Activated T-cell treated with anti-CD3 and anti-CD28 coated beads for 48 hours (primary cell): ENCODE results near the gene KIF16B.

Experiments used
- DNase-seq: peaks from one replicate; pipeline ENCODE4 v3.0.0-alpha.2; 2020; ENCODE audit warnings: low read depth

KIF16B gene

DNA sequence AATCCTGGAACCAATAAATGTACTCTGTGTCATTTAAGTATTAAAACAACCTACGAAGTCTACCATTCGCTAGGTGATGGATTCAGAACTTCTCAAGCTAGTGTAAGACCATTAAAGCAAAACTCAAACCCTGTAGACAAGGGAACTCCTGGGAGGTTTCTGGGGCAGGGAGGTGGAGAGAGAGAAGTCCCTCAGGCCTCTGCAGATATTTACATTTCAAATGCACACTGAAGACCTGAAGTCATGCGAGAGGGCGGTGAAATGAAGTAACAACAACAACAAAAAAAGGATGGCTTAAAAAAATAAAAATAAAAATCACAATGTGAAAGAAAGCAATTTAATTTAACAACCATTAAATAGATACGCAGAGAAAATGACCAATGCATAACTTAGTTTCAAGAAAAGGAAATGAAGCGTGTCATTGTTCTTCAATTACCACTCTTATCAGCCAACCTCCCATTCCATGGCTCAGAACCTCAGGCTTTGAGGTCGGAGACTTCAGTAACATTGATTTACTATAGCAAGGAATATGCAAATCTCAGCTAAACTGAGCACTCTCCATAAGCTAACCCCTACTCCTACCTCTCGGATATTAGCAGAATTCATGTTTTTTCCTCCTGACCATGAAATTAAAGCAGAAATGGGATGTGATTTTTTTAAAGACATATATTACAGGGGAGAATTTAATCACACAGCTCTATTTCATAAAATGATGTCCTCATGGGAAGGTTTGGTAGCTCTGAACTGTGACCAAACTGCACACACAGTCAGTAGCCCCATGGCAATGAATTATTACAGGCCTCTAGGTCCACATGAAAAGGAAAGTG lies 140.6 kb downstream of the KIF16B start:
- no peak for DNase-seq

DNA sequence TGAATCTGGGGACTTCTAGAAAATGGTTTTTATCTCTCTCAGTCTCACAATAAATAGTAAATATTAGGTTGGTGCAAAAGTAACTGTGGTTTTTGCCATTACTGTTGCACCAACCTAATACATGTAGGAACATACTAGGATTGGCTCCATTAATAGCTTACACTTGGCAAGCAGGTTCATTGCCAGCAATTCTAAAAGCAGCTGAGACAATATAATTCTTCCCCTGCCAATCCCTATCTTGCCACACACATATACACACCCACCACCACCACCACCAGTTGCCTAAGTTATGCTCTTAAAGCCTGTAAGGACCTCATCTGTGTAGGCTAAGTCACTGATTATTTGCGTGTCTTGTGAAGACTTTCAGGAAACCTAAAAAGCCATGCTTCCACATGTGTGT lies 145.1 kb downstream of the KIF16B start:
- DNase-seq = no peak

DNA sequence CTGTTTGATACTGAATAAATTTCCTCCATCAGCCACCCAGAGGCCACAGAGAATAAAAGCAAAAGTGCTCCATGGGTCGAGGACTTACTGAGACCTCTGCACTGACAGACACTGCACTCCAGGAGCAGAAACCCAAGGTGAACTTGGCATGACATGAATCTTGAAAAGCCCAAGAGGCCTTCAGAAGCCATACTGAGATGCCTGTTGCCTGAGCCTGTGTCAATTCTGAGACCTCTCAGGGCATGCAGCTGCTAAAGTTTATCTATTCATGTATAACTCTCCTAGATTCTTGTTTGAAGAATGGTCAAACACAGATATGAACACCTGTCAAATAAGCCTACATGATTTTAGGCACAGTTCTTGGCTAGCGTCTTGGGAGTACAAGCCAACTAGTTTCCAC lies 145.7 kb downstream of the KIF16B start:
- DNase-seq = no peak

DNA sequence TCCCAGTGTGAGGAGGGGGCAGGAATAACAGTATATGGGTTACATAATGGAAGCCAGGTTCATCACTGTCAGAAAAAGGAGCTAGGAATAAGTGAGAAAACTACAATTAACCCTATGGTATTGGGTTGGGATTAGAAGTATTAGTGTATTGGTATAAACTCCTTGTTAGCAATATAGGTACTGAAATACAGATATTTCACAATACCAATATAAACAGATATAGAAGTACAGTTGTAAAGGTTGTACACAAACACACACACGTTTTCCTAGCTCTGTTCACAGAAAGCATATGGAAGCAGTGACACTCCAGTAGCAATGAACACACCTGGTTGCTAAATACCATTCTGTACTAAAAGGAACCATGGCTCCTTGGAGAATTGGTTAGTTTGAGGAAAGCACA lies 148.5 kb downstream of the KIF16B start:
- DNase-seq = no peak

DNA sequence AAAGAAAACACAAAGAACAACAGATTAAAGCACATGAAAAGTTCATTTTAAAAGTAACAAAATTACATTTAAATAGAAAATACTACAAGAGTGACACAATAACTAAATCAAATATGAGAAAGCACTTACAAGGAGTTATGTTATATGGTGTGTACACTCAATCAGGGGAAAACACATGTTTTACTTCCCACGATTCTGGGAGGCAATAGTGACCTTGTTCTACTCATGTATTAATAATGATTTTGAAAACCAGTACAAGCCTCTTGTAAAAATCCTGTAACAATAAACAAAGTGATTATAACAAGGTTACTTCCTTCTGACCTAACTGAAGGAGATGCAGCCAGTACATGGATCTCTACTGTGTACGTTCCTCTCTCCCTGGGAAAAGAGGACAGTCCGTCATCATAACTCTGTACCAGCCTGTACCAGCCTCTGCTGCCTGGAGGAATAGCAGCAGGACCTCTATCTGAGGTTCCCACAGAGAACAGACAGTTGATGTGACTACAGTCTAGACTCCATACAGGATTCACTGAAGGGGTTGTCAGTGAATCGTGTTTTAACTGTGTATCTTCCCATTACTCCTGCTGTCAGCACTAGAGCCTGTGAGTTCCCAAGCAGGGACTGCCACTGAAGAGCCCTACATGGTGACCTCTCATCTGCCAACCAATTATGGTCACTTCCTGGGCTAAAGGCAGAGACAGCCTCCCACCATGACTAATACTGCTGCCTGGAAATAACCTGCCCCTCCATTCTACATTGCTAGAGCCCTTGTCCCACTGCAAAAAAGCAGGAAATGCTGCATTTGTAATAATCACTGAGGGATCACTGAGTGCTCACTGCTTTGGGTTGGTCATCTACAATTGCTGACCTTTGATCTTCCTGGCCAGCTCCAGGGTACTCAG lies 149.7 kb downstream of the KIF16B start:
- DNase-seq = no peak

DNA sequence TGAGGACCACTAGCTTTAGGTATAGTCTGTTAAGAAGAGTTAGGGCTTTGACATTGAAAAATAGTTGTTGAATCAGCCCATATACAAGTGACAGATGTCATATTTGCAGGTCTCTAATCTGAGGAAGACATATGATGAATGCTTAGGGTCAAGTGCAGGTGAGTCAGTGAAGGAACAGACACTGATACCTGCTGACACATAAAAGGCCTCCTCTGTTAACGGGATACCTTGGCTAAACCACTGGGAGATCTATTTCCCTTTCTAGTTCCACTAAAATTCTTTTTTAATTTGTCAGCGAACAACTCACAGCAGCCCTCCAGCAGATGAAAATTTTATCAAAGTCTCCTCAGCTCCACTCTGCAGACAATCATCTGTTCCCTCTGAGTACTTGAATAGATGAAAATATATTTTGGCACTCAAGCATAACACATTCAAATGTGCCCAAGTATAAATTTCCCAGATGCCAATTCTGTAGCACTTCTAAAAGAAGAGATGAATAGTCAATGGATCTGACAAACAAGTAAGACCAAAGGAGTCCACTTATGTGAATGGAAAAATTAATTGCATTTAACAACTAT lies 154.0 kb downstream of the KIF16B start:
- DNase-seq = no peak

DNA sequence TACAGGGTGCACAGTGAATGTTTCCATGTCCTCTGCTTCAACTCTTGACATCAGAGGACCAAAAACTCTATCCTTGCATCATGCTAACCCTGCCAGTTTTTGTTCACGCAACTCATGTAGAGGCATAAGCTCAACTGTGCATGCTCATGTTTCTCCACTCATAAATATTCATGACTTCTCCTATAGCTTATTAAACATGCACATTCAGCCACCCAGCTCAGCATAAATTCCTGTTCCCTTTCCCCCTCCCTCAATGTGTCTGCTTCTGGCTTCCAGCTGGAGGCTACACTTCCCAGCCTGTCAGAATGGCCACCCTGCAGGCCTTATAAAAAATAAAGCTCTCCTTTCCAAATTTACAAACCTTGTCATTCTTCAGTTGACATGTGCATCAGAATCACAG lies 154.6 kb downstream of the KIF16B start:
- DNase-seq = no peak

DNA sequence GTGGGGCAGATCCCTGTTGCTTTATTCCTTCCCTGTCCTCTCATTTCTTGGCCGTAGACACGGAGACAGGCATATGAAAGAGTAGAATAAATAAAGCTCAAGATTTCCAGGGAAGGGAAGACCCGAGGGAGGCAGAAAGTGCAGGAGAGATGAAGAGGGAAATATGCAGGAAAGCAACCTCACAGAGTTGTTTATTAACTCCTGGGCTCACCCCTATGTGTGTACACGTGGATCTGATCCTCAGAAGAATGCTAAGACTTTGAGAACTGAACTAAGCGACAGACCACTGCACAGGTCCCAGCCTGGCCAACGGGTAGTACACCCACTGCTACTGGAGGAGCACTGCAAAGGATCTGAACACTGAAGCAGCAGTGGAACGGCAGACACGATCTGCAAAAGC lies 156.2 kb downstream of the KIF16B start:
- no peak for DNase-seq

DNA sequence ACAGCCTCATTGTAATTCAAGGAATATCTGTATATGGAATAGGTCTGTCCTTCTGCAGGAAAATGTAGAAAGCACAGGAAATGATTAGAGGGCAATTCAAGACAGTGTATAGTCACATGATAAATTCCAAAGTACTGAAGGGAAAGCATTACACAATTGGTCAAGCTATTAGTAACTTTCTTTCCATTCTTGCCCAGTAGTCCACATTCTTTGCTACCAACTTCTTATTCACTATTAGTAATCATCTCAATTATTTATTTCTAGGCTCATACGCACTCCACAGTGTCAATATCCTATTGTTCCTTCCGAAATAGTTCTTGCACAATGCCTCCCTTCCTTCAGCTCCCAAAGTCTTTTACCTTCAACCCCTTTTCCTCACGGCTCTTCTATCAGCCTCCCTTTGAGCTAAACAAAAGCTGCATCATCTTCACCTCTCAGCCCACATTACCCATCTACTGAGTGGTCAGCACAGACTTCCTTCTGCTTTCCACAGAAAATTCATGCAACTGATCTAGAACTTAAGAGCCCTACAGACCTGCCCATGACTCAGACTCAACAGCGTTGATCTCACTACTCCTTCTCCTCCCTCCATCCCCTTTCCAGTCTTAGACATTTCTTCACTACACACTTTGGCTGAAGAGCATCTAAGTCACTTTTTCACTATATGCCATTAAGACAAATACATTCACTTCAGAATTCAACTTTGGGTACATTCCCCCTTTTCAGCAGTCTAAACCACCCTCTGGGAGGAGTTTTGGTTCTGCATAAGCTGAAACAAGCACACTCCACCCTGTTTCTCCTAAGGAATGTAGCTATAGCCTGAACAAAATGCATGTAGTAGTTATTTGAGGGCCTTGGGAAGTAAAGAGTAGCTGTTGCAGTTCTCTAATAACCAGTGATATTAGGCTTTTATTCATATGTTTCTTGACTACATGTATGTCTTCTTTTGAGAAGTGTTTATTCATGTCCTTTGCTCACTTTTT lies 157.9 kb downstream of the KIF16B start:
- no peak for DNase-seq

DNA sequence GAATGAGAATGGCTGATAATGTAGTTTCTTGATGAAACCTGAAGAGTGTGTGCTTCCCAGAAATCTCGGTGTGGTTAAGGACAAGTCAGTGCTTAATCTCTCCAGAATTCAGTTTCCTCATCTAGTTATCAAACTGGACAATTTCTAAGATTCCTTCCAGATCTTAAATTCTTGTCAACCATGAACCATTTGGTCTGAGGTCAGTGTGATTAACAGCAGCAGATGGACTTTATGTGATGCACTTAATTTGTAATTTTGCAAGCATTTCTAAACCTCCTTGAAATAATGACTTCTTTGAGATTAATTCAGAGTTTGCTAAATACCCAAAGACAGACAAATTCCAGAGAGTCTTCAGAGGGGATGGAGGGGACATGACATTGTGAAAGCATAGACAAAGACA lies 160.3 kb downstream of the KIF16B start:
- DNase-seq = no peak

DNA sequence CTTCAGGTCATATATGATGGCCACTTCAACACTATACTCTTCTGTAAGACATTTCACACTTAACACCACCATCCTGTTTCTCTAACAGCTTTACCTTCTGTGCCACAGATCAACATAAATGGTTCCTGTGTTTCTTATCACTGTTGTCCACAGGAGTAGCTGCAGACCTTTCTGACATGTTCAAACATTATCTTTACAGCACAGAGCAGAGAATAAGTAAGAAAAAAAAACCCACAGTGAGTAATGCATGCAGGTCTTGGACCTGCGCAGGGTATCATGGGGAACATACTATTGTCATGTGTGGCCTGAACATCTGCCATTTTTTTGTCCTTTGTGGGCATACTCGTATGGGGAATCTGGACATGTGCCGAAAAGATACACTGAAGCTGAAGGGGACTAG lies 161.9 kb downstream of the KIF16B start:
- no peak for DNase-seq

DNA sequence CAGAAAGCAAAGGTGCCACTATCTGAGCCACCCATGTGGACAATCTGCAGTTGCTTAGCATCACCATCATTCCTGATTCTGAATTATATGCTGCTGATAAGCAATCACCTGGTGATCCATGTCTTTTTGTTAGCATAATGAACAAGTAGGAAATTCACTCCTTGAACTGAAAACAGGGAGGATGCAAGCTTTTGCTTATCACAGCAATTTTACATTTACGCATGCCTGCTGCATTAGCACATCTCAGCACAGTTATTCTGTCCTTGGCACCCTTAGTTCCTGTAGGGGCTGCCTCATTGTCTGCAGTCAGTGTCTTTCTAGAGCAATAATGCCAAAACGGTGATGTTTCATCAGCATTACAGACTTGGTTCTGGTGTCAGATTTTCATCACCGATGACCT lies 162.6 kb downstream of the KIF16B start:
- no peak for DNase-seq

DNA sequence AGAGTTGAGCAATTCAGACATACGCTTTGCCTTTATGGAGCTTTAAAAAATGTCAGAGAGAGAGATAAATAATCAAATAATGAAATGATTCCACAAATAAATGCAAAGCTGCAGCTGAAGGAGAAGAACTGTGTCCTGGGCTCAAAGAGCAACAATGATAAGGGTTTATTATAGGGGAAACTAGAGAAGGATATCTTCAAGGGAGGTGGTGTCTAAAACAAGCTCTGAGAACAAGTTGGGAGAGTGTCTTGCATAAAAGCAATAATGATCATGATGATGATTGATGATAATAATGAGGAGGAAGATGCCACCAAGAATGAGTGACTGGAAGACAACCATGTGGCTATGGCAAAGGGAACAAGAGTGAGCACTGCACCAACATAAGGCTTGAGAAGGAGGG lies 164.3 kb downstream of the KIF16B start:
- no peak for DNase-seq

DNA sequence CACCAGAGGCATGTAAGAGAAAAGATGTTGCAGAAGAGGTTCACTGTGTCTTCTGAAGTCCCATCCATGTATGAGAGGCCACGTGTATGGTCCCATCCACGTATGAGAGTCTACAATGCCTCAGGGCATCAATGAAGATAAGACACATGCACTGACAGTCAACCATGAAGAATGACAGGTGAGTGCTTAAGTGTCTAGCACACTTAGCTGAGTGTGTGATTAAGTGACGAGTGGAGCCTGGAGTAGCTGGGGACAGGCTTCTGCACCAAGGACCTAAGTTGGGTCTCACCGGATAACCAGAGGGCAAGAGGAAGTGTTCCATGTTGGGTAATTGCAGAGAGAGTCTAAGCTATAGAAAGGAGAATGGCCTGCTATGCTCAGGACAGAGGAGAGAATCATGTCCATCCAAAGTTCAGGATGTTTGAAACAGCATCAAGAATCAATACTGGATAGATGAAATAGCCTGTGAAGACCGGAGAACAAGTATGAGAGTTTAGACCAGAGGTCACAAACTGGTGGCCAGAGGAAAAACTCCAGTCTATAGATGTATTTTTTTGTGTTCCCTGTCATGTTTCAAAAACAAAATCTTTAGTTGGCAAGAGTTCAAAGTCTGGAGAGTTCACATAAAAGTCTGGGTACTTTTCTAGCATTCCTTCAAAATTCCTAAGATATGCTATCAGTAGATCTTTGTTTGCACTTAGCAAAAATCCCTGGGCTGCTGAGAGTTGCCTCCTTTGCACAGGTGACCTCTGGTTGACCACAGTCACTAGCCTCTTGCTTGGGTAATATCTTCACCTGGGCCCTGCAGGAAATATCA lies 165.8 kb downstream of the KIF16B start:
- no peak for DNase-seq

DNA sequence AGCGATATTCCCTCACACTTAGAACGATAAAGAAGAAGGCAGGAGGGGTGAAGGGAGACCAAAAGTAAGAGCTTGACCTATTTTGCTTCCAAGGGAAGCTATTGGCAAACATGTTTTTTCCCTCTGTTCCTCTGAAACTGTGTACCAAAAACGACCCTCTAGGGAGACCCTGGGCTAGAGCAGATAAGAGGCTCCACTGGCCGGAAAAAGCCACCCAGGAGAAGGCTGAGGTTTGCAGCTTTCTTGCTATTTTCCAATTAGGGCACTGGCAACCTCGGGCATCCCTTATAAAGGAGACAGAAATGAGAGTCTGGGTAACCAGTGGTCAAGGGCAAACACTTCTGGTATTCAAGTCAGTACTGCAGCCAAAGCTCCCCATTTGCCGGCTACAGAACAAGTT lies 168.0 kb downstream of the KIF16B start:
- no peak for DNase-seq

DNA sequence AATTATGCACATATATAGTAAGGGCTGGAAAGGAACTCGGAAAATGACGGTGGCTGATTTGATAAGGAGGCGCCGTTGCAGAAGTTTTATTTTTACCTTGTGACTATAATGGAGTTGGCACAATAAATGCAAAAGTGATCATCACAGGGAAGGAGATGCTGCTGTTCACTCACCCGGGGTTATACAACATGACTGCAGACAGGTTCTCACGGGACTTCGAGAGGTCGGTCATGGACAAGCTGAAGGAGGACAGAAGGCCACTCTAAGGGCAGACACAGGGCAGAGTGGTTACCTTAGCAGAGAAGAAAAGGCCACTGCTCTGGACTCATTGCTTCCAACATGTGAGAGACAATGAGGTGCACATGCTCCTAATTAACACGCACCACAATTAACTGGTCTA lies 168.6 kb downstream of the KIF16B start:
- no peak for DNase-seq

DNA sequence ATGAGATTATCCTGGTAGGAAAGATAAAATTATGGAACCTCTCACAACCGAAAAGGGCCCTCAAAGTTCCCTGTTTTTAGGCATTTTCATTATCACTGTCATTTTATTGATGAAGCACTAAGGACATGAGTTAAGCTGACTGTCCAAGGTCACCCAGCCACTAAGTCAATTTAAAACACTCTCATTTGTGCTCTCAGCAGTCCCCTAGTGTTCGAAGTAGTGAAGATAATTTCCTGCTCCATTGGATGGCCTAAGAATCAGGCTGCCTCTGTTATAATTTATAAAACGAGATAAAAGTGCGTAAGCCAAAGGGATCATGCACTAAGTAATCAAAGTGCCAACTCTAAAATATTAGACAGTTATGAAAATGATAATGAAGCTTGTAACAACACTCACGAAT lies 169.1 kb downstream of the KIF16B start:
- no peak for DNase-seq

DNA sequence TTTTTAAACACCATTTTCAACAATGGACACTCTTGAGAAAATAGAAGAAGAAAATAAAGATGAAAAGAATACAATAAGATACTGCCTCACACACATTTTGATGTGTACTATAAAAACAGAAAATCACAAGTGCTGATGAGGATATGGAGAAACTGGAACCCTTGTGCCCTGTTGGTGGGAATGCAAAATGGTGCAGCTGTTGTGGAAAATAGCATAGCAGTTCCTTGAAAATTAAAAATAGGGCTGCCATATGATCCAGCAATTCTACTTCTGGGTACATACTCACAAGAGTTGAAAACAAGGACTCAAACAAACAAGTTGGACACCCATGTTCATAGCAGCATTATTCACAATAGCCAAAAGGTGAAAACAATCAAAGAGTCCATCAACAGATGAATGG lies 173.0 kb downstream of the KIF16B start:
- DNase-seq = no peak

DNA sequence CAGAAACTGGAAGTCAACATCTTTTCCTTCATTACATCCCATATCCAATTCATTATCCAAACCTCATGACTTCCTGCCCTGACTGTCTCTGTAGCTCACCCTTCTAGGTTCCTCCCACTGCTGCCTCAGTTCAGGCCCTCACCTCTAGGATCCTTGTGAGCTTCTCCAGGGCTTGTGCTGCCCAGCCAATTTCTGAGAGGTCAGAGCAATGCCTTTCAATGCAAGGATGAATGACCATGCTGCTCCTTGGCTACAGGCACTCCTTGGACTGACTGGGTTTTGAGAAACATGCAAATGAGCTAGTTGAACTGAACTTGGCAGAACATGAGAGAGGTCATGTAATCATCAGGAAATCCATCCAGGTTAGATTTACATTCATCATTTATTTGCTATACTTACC lies 173.4 kb downstream of the KIF16B start:
- no peak for DNase-seq

DNA sequence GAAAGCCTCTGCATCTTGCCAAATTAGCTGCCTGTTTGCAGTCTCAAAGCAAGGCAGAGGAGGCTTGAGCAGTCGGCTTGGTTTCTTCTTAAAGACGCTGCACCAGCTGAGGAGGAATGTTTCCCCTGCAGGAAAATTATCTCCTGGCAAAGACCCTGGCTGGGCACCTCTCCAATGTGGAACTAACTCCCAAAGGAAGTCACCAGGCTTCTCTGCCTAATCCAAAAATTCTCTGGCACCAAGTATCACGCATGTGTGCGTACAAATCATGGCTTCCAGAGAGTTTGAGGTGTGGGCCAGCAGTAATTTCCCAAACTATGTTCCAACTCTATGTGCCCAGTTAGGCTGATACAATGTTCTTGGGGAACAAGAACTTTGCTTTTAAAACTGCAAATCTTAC lies 176.2 kb downstream of the KIF16B start:
- DNase-seq = no peak

DNA sequence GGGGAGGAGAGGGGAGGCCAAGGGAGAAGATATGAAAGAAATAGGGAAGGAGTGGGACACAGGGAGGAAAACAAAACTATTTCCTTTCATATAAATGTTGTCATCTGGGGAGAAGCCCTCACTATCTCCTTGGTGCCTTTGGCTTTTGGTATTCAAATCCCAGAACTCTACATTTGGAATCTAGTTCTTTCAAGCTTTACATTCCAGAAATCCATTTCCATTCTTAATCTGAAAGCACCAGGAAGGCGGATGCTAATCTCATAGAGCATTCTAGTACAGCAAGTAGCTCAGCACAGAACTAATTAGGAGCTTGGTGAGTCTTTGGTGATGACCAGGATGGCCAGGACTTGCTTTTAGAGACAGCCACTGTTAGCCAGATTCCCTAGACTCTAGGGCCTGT lies 177.9 kb downstream of the KIF16B start:
- DNase-seq = no peak
